Measurements from ENCODE around the gene OR5B12. TPM values are rescaled to one million over a fixed set of nuclear protein-coding genes. Genes with fewer than 3 reads are reported as not detected.

Gene OR5B12
- total RNA-seq, 1 experiment from 2014 or later: not detected

- TF ChIP-seq, protein P1, sequence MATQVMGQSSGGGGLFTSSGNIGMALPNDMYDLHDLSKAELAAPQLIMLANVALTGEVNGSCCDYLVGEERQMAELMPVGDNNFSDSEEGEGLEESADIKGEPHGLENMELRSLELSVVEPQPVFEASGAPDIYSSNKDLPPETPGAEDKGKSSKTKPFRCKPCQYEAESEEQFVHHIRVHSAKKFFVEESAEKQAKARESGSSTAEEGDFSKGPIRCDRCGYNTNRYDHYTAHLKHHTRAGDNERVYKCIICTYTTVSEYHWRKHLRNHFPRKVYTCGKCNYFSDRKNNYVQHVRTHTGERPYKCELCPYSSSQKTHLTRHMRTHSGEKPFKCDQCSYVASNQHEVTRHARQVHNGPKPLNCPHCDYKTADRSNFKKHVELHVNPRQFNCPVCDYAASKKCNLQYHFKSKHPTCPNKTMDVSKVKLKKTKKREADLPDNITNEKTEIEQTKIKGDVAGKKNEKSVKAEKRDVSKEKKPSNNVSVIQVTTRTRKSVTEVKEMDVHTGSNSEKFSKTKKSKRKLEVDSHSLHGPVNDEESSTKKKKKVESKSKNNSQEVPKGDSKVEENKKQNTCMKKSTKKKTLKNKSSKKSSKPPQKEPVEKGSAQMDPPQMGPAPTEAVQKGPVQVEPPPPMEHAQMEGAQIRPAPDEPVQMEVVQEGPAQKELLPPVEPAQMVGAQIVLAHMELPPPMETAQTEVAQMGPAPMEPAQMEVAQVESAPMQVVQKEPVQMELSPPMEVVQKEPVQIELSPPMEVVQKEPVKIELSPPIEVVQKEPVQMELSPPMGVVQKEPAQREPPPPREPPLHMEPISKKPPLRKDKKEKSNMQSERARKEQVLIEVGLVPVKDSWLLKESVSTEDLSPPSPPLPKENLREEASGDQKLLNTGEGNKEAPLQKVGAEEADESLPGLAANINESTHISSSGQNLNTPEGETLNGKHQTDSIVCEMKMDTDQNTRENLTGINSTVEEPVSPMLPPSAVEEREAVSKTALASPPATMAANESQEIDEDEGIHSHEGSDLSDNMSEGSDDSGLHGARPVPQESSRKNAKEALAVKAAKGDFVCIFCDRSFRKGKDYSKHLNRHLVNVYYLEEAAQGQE (IDR thresholded peaks at IDR 0.05; ENCODE audit: low read depth): no peak
- no peak for TF ChIP-seq YY1 (IDR thresholded peaks at IDR 0.05; ENCODE audit: extremely low read depth, insufficient replicate concordance, low read depth, low read length)
- TF ChIP-seq ELF1 (IDR thresholded peaks at IDR 0.05; ENCODE audit: borderline replicate concordance, low read depth): no peak
- no peak for TF ChIP-seq RAD21 (IDR thresholded peaks at IDR 0.05; ENCODE audit: low read depth)
- TF ChIP-seq JUND (IDR thresholded peaks at IDR 0.05): no peak
These were observed 14.0 kb downstream of the OR5B12 start, which contains the start of gene OR5B2 (continued) for GRCh38 chr11:58428021-58428420.

GRCh38 chr11:58406774-58407173 is 35.3 kb downstream of the OR5B12 start, which contains the start of gene OR5B3:
TSS of gene OR5B3 (minus strand) at chr11:58406874. CDS start at chr11:58403409, 3,465 bp downstream.
- Histone ChIP-seq H3K4me3 (replicated peaks in 1 of 2; ENCODE audit: low read depth in 1 of 2, low read length in 2 of 2) (no peak within 1 kb of the TSS), H4K20me1 (ENCODE audit: insufficient read depth) (no peaks in the 10 kb centered on the region), H3K9me3 (ENCODE audit: control insufficient read depth in 1 of 2, insufficient read depth in 1 of 2, low read depth in 1 of 2, low read length in 2 of 2) (no peaks in the 10 kb centered on the region), H3K36me3 (ENCODE audit: control insufficient read depth in 1 of 2, insufficient read depth in 2 of 2, low read length in 2 of 2) (no peaks in the 10 kb centered on the region), H3K4me1 (ENCODE audit: control insufficient read depth in 1 of 2, insufficient read depth in 2 of 2, low read length in 2 of 2) (no peaks in the 10 kb centered on the region), H2AFZ (ENCODE audit: low read depth, low read length, poor library complexity, severe bottlenecking) (no peak within 1 kb of the TSS), H3K9ac (ENCODE audit: low read length) (no peak within 1 kb of the TSS), H3K27me3 (ENCODE audit: insufficient read depth, low read length) (no peaks in the 10 kb centered on the region), H3K79me2 (ENCODE audit: insufficient read depth, low read length) (no peaks in the 10 kb centered on the region), H3K4me2 (ENCODE audit: low read length) (no peak within 1 kb of the TSS), H3K27ac (ENCODE audit: low read depth, low read length) (no peak within 1 kb of the TSS), H3K9me2 (ENCODE audit: insufficient read depth) (no peaks in the 10 kb centered on the region)
- no TSS peak for BruUV-seq (replicated peaks)
- RAD21 ChIA-PET (ENCODE audit: low non-redundant PET in 1 of 2, low total read pairs in 2 of 2, uncharacterized antibody in 2 of 2, unreplicated experiment in 2 of 2): no interaction called here
- ATAC-seq: no peak
- intact Hi-C loops (cut with micrococcal nuclease): no loop called here
- TF ChIP-seq CTCF (IDR thresholded peaks at IDR 0.05 in 2 of 3, conservative IDR thresholded peaks at IDR 0.05 in 1 of 3; ENCODE audit: borderline replicate concordance in 1 of 3, insufficient read depth in 1 of 3, low read depth in 2 of 3, low read length in 2 of 3): no peak
- TF ChIP-seq SIN3A (IDR thresholded peaks at IDR 0.05; ENCODE audit: low read depth): no peak
- TF ChIP-seq JUND (IDR thresholded peaks at IDR 0.05): no peak
- TF ChIP-seq EZH2 (IDR thresholded peaks at IDR 0.05): no peak
- no peak for TF ChIP-seq SRF (IDR thresholded peaks at IDR 0.05; ENCODE audit: low read depth)
- TF ChIP-seq, protein P1 (IDR thresholded peaks at IDR 0.05; ENCODE audit: low read depth): no peak
- no peak for TF ChIP-seq CEBPB (IDR thresholded peaks at IDR 0.05; ENCODE audit: low read depth)
- TF ChIP-seq ZFX (IDR thresholded peaks at IDR 0.05): no peak
- no peak for TF ChIP-seq EGR1 (IDR thresholded peaks at IDR 0.05; ENCODE audit: low read depth)
- TF ChIP-seq, protein P2, sequence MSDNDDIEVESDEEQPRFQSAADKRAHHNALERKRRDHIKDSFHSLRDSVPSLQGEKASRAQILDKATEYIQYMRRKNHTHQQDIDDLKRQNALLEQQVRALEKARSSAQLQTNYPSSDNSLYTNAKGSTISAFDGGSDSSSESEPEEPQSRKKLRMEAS (IDR thresholded peaks at IDR 0.05): no peak
- TF ChIP-seq POLR2A (IDR thresholded peaks at IDR 0.05; ENCODE audit: borderline replicate concordance, extremely low read depth, insufficient read depth, insufficient read length): no peak
- no peak for TF ChIP-seq CBX3 (IDR thresholded peaks at IDR 0.05; ENCODE audit: low read depth)
- TF ChIP-seq RAD21 (IDR thresholded peaks at IDR 0.05; ENCODE audit: low read depth): no peak
- TF ChIP-seq, protein P3, sequence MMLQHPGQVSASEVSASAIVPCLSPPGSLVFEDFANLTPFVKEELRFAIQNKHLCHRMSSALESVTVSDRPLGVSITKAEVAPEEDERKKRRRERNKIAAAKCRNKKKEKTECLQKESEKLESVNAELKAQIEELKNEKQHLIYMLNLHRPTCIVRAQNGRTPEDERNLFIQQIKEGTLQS (IDR thresholded peaks at IDR 0.05): no peak
- TF ChIP-seq TCF7L2 (IDR thresholded peaks at IDR 0.05; ENCODE audit: borderline replicate concordance, extremely low read depth, insufficient read depth, insufficient read length): no peak
- CTCF ChIA-PET: no interaction called here
- POLR2A ChIA-PET: no interaction called here
- no peak for DNase-seq (ENCODE audit: low read depth, low spot score)
